GM19397 (cell line): ENCODE measurements around the gene NMNAT3.
"Not testable (repeated sequence)": the region's sequence is repeated elsewhere in the genome, so short reads cannot be mapped to it uniquely, and the experiment has no call there.

Experiments used
- ATAC-seq: cut with Tn5 transposase; IDR thresholded peaks from one replicate; pipeline ENCODE4 v1.9.1; 2021; ENCODE audit warnings: mild to moderate bottlenecking, moderate library complexity; ENCODE audit not compliant: unreplicated experiment

NMNAT3 gene

DNA sequence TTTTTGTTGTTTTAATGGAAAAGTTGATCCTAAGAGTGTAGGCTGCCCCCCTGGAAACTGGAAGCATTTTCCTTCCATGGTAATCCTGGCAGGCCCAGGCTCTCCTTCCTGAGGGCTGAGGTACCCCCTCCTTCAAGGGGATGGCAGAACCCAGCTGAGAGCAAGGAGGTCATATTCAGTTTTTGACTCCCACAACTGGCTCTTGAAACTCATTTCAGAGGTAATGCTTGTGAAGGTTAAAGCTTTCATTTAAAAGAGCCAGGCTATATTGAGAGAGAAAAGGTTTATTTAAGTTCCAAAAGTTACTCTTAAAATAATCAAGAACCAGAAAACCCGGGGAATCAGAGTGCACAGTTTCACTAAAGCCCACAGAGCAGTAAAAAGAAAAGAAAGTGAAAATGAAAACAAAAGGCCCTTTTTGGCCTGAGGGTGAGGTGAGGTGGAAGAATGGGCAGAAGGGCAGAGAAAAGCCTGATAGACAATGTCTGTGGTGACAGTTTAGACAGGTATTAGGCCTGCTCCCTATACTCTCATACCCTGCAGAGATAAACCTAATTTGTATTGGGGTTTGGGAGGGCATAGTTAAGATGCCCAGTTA lies 91.3 kb downstream of the NMNAT3 start:
- no peak for ATAC-seq

DNA sequence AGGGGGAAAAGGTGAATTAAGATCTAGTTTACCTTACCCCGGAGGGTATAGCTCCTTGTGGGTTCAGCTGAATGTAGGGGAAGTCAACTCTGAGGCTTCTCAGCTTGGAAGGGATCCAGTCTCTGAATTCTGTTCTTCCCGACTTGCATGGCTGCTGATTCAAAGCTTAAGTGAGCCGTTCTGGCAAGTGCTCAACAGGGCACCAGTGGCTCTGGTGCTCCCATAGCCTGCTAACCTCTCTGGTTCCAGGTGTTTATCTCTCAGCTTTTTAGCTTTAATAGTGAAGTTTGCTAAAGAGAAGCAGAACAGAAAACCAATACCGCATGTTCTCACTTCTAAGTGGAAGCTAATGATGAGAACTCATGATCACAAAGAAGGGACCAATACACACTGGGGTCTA lies 92.0 kb downstream of the NMNAT3 start:
- no peak for ATAC-seq

DNA sequence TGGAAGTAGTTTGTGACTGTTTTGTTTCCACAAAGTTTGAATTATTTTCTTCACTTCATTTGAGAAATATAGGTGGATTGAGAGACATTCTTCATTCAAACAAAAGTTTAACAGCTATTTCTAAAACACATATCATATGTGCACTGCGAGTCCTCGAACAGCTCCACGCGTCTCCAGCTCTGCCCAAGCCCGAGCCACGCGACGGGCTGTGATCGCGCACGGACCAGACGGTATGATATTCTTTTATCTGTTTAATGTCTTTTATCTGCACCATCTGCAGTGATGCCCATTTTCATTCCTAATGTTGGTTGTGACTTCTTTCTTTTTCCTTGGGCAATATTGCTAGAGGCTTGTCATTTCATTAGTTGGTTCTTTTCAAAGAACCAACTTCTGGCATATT lies 94.1 kb downstream of the NMNAT3 start:
- not testable (repeated sequence) for ATAC-seq

DNA sequence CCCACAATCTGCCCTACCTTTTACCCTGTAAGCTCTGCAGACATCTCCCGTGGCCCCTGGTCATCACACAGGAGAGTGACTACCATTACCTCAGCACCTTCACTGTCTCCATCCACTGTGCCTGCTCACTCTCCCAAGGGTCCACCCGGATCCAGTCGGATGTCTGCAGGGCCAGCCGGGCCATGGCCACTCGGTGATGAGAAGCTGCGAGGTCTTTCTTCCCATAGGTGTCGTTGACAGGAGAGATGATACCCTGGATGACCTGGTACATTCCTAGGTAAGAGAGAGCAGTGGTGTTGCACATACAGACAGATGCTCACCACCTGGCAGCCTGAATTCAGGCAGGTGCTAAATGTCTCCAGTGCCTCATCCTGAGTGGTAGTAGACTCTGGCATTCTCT lies 99.0 kb downstream of the NMNAT3 start:
- ATAC-seq, result no peak

DNA sequence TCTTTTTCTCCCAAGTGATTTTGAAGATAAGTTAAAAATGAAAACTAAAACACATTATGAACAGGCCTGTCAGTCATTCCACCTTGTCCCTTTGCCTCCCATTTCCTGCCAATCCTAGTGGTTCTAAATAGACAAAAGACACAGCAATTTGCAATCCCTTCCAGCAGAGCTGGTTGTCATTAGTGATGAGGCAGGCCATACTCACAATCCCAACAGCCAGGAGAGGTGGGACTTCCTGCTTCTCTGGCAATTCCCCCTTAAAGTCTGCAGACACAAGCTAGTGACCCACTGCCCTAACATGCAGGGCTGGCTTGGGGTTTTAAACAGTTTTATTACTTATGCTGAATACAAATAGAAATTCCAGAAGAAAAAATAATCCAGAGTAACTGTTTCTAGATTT lies 99.9 kb downstream of the NMNAT3 start:
- ATAC-seq, result no peak

DNA sequence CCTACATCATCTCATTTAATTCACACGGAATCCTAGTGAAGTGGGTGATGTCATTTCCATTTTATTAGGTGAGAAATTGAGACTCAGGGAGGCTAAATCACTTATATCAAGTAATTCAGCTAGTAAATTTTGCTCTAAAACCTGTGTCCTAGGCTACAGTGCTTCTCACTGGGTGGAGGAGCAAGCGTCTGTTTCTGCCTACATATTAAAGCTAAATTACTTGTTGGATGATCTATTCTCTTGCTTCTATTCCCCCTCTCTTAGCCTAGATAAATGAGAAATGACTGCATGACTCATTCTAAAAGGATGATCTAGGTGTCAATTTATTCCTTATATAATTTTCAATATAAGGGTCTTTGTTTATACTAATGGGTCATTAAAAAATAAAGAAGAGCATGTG lies 100.4 kb downstream of the NMNAT3 start:
- ATAC-seq, result no peak

DNA sequence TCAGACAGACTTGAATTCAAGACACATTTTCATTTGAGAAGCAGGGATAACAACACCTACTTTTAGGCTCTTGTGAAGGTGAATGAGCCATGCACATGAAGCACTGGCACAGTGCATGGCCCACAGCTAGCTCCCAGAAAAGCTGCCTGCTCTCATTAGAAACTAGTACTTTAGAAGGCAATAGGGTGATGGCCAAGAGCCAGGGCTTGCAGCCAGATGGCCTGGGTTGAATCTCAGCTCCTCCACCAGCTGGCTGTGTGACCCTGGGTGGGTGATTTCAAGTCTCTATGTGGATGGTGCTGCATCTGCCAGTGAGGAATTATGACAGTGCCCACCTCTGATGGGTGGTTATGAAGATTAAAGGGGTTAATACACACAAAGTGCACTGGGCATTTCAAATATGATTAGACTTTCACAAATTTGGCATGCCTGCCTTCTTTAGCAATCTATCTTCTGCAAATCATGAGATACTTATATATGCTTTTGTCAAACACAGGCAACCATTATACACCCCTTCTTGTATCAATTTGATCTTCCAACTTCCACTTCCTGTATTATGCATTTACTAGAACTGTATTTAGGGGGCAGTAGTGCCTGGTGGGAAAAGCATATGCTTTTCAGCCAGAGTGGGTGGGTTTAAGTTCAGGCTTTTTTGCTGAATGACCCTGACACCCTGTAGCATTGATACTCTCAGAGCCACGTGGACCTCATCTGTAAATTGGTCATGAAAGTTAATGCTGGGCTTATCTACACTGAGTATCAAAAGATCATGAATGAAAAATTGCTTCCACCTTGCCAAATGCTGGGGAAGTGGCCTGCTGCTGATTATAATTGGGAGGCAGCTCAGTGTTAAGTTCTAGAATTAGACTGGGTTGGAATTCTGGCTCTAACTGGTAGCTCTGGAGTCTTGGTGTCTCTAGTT lies 103.5 kb downstream of the NMNAT3 start:
- ATAC-seq, result no peak

DNA sequence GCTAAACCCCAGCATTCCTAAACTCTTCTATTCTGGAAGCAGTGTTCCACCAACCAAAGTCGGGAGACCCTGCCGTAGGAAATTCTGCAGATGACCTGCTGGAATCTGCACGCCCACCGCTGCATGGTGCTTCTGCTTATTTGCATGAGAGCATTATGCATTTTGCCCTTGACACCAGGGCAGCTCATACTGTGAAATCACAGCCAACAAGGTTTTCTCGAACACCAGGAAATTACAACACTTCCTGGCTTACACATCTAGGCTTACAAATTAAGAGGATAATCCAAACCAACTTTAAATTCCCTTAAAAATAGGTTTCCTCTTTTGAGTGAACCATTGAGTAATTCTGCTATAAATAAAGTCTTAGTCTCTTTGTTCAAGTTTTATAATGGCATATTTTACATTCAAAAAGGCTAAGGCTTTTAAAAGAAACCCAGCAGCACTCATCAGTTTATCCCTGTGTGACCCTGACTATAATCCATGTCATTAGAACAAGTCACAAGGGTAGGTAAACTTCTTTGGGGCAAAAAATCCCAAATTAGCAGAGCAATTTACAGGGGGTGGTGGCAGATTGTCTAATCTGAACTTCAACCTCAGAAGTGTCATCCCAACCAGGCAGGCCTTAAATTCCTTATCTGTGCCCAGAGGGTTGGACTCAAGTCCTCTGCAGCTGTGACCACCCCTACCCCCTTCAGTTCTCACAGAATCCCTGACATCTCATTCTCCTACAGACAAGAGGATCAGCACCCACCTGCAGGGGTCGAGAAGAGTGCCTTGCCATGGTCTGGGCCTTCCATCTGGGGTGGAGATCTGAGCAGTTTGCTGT lies 104.7 kb downstream of the NMNAT3 start:
- no peak for ATAC-seq

DNA sequence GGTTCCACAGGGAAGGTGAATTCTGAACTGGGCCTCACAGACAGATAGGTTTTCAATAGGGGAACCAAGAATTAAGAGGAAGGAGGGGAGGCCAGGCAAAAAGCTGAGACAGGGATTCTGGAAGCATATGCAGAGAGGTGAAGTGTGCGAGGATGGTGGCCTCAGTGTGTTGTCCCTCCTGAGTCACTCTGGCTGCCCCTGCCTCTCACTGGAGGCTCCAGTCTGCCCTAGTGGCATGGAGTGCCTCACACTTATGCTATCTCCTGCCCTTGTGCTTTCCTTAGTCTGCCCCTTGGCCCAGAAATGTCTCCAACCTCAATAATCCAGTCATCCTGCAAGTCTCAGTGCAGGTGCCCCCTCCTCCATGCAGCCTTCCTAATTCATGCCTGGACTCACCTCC lies 106.1 kb downstream of the NMNAT3 start:
- ATAC-seq, result no peak

DNA sequence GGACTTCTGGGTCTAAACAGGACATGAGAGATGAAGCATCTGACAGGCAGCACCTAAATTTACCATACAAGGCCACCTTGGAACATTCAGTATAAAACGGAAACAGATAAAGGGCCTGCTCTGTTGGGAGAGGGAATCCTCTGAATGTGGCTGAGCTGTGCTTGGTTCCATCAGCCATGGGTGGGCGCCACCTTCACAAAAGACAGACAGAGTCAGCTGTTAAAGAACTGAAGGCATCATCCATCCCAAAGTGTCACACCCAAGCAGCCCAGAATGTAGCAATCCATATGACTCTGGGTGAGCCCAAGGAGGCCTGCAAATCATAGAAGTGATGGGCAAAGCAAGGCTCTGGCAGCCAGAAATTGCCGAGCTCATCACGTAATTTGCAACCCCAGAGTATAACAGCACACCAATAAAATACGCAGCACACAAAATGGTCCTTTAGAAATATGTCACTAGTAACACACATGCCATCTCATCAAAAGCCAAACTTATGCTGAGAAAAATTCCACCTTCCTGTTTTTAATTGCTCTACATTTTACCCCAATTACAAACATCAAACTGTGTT lies 113.4 kb downstream of the NMNAT3 start:
- ATAC-seq, result no peak

DNA sequence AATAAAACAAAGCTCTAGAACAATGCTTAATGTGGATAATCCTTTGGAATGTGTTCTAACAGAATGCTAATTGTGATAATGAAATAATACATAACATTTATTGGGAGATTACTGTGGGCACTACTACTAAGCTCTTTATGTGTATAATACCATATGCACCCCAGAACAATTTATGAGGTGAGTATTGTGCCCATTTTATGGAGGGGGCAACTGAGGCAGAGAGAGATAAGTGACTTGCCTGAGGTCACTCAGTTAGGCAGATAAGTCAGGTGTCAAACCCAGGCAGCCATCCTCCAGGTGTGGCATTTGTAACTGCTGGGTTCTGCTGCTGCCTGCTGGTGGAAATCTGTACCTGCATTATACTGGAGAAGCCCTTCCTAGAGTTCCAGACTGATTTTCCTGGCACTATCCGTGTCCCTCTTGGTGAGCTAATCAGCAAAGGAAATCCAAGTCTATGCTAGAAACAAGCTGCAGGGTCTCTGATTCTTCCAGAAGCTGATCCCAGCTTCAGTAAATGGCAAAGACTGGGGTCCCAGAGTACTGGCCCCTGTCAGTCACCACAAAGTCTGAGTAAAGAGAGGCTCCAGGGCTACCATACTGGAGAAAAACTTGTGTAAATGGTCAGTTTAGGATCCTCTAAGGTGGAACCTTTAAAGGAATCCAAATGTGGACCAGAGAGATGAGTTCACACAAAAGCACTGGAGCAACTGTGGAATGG lies 115.7 kb downstream of the NMNAT3 start:
- no peak for ATAC-seq

DNA sequence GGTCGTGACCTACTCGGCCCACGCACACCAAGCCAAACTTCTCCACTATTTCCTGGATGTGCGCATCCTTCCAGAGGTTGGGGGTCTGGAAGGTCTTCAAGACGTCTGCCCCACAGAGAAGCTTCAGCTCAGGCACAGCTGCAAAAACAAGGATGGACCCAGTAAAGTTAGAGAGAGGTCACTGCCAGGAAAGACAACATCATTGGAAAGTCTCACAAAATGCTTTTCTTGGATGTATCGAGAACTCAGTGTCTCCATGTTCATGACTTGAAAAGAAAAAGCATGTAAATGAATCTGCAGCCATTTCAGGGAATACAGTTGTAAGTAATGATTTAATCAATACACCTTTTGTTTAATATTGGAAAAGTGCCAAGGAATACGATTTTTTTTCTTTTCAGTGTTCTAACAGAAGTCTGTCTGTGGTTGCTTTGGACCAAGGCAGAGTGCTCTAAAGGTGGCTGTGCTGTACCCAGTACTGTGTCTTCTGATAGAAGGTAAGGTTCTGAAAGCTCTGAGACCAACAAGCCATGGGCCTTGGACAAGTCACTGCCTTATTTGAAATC lies 116.4 kb downstream of the NMNAT3 start:
- ATAC-seq, result no peak

DNA sequence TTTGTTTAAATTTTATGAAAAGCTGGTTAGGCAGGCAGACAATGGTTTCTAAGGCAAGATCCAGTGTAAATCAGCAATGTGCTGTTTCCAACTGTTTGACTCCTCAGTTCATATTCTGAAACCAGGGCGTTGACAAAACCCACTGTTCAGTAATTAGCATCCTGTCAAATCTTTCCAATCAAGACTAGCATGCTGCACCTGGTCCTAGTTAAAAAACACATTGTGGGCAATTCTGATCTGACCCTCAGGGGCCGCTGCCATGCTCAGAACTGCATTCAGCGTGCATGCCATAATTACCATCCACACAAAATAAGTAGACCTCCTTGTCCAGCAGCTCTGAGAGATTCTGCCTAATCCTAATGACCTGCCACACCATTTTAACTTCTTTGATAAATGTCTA lies 117.4 kb downstream of the NMNAT3 start:
- ATAC-seq, result no peak

DNA sequence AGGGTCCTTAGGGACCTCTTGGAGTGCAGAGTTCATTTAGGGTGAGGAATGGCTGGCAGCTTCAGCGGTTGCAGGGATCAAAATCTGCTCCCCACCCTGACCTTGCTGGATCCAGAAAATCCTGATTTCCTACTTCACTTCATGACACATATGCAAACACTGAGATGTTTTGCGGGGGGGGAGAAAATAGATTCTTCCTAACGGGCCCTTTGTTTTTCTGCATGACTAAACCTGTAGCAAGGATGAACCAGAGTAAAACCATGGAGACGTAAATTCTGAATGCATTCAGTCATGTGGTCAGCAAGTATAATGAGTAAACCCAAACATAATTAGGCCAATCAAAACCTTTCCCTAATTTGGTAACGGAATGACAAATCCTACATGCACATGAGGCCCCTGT lies 118.2 kb downstream of the NMNAT3 start:
- no peak for ATAC-seq

DNA sequence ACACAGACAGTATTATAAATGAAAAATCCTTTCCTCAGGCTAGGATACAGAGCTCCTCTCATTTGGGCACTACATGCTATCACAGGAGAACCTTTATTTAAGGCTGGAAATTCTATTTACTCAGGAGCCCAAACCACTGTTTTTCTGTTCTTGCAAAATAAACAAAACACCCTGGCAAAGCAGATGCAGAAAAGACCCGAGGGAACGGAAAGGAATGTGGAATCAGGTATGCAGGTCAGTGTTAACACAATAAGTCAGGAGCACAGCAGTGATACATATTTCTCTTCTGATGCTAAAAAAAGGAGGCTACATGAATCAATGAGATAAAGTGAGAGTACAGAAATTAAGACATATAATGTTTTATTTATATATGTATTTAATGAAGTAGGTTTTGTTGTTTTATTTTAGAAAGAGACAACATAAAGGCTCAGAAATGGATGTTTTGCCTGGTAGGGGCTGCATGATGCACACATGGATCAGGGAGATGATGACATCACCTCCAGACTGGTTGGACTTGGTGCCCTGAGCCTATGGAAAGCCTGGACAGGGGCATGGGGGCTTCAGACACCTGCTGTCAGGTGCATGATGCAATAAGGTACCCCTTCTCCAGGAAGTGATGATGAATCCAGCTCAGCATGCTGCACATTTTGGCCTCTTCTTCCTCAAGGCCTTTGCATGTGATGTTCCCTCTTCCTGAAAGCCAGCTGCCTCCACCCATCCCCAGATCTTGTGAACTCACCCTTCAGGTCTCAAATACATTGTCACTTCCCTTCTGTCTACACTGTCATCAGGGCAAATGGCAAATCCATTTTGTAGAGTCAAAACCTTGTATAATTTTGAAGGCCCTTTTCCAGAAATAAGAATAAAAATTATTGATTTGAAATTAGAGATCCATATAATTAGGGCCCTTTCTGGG lies 119.2 kb downstream of the NMNAT3 start:
- no peak for ATAC-seq

DNA sequence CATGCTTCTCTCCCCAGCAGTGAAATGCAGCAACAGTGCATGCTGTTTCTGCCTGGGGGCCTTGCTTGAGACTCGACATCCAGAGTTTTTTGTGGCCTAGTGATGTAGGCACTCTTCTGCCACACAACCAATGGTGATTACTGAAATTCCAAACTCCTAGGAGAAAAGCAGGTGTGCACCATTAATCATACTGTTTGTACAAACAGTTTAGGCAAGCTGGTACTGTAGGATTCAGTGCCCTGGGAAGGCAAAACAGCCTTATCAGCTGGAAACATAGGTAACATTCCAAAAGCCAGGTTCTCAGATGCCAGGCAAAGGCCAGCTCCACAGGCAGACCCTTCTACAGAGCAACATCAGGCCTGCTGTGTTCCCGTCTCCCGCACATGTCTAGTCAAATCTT lies 120.7 kb downstream of the NMNAT3 start:
- no peak for ATAC-seq

DNA sequence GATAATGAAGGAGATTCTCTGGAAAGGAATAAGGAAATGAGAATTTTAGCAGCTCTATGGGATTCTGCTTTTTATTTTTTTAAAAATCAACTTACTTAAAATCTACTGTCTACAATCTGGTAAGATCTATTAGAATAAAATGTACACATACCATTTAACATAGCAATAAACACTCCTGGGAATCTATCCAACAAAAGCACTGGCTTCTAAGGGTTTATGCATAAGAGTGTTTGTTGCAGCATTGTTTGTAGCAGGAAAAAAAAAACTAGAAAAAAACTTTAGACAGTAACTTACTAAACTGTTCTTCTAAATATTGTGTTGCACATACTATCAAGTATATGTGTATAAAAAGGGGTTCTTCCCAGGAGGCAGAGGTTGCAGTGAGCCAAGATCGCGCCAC lies 122.5 kb downstream of the NMNAT3 start:
- no peak for ATAC-seq

DNA sequence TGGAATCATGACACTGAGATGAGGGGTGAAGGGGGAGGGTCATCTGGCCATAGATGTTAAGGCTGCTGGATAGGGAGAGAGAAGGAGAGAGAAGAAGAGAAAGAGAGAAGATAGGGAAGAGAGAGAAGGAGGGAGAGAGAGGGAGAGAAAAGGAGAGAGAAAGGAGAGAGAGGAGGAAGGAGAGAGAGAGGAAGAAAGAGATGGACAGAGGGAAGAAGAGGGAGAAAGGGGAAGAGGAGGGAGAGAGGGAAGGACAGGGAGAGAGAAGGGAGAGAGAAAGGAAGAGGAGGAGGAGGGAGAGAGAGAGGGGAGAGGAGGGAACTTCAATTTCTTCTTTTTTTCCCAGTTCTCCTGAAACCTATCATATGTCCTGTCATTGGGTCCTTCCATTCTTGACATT lies 123.1 kb downstream of the NMNAT3 start:
- ATAC-seq, result no peak

DNA sequence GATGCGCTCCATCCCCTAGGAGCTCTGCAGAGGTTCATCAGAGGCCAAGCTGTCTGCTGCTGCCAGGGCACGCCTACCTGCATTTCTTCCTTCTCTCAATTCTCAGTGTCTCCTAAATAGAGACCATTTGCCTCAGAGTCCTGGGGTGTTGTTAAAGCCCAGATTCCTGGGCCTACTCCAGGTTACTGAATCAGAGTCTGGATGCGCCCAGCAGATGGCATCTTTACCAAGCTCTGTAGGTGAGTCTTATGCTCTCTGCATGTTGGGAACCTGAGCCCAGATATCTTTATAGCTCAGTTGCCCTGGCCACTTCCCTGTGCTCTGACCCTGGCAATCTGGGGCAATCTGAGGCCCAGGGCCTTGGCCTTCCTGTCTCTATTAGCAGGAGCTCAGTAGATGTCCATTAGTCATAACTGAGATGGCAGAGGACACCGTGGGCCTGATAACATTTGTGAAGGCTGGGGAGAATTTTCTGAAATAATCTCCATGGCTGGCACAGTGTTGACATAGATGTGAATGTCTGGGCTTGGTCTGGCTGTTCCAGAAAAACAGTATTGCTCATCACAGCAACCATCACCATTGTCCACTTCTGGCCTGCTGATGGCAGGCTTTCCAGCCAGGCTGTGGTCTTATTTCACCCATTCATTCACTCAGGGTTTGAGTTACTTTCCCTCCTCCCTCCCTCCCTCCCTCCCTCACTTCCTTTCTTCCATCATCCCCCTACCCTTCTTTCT lies 125.0 kb downstream of the NMNAT3 start:
- no peak for ATAC-seq
